GM13976 (cell line): ENCODE measurements around the gene TMIGD3.

Experiments
- DNase-seq: peaks from one replicate; pipeline ENCODE4 v3.0.0; 2012; ENCODE audit warnings: low spot score
- in situ Hi-C: fragments of 300-500 bp; cut with MboI; formaldehyde crosslinking; loops from one replicate; pipeline ENCODE4 v1.12.0; 2022; ENCODE audit warnings: low sequenced_read_pairs, mixed read lengths, inconsistent platforms; ENCODE audit not compliant: unreplicated experiment
- TF ChIP-seq, protein P1 (sequence below): IDR thresholded peaks from 2 replicates; pipeline ENCODE4 v1.5.1; 2012; ENCODE audit warnings: borderline replicate concordance, mild to moderate bottlenecking; ENCODE audit not compliant: insufficient read depth; ENCODE audit errors: extremely low read depth, missing control alignments, control extremely low read depth

The TMIGD3 gene

DNA sequence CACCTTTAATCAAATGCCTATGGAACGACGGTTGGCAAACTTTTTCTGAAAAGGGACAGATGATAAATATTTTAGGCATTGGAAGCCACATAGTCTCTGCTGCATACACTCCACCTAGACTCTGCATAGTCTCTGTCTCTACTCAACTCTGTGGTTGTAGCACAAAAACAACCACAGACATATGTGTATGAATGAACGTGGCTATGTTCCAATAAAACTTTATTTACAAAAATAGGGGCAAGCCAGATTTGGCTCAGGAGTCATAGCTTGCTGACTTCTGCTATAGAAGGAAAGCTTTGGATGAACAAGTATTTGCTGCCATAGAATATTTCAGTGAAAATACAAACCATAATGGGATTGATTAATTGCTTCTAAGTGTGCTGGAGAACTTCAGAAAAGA, 37.5 kb upstream of the TMIGD3 start:
- in situ Hi-C loops: no loop called here
- no peak for DNase-seq
- TF ChIP-seq, protein P1, sequence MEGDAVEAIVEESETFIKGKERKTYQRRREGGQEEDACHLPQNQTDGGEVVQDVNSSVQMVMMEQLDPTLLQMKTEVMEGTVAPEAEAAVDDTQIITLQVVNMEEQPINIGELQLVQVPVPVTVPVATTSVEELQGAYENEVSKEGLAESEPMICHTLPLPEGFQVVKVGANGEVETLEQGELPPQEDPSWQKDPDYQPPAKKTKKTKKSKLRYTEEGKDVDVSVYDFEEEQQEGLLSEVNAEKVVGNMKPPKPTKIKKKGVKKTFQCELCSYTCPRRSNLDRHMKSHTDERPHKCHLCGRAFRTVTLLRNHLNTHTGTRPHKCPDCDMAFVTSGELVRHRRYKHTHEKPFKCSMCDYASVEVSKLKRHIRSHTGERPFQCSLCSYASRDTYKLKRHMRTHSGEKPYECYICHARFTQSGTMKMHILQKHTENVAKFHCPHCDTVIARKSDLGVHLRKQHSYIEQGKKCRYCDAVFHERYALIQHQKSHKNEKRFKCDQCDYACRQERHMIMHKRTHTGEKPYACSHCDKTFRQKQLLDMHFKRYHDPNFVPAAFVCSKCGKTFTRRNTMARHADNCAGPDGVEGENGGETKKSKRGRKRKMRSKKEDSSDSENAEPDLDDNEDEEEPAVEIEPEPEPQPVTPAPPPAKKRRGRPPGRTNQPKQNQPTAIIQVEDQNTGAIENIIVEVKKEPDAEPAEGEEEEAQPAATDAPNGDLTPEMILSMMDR: no peak

DNA sequence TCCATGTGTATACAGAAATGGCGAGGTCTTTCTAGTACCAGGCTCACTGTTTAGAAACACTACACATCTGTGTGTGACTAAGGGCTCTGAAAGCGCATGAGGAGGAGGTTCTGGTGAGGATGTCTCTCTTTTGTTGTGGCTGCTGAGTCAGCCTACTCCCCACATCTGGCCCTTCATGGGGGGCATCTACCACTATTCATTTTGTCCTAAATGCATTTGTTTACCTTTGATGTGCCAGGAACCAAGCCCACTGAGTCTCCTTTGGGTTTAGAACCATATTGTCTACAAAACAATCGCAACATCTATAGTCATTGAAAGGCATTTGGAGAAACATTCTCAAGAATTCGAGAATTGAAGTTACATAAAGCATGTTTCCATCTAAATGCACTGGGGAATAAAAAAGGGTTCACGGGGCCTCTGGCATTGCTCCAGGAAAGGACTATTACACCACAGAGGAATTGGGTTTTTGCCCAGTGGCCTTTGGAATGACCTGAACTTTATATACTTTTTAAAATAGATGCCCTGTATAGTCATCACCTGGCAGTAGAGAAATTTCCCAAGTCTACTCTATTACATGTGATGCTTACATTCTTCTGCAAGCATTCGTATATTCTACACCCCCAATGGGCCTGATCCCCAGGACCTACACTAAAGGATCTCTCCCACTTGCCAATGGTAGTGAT, 35.1 kb upstream of the TMIGD3 start:
- no peak for DNase-seq
- in situ Hi-C loops: no loop called here
- TF ChIP-seq, protein P1: no peak

DNA sequence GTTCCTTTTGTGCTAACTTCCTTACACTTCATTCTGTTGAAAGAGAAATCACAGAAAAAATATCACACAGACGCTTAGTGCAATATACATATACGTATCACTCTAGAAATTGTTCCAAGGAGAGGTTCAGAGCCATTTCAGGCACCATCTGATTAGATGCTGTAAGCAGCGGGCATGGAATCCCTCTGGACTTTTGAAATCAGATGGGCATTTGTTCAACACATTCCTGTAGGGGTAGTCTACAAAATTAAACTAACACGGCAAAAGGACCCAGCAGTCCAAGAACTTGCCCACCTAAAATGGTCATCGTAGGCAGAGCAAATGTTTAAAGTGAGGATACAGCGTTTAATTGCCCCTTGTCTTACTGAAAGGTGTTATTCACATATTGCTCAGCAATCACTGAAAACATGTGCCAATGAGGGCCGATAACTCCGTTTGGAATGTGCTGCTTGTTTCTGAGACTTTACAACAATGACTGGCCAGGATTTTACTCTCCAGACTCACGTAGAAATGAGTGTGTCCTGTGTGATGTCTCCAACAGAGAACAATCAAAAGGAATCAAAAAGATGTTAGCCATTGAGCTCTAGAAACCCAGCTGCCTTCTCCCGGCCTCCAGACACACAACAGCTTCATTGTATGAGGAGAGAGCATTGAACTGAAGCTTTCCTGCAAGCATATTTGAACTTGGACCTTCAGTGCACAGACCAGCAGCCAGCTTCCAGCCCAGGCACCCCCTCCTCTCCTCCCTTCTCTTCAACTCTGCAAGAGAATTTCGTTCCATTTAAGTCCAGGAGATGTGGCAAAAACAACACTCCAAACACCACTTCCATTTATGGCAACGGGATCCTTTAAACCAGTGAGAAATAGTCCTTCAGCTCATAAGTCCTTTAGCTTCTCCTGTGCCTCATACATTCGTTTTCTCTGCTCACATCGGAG, 32.1 kb upstream of the TMIGD3 start:
- no peak for DNase-seq
- TF ChIP-seq, protein P1: no peak
- in situ Hi-C loops: no loop called here

DNA sequence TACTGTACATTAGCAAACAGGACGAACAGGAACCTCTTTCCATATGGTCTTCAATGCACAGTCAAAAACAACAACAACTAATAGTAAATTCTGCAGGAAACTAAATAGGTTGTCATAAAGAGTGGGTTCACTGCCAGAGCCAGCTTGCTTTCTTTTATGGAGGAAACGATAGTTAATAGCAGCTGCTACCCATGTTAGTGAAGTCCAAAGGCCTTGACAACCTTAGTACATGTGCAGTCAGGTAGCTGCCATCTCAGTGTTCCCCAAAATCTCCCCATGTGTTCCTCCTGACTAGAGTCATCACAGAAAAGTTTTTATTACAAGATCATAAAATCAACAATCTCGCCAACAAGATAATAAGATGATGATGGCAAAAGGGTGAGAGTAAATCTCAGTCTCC, 16.6 kb upstream of the TMIGD3 start:
- in situ Hi-C loops: no loop called here
- TF ChIP-seq, protein P1: no peak
- DNase-seq: no peak

DNA sequence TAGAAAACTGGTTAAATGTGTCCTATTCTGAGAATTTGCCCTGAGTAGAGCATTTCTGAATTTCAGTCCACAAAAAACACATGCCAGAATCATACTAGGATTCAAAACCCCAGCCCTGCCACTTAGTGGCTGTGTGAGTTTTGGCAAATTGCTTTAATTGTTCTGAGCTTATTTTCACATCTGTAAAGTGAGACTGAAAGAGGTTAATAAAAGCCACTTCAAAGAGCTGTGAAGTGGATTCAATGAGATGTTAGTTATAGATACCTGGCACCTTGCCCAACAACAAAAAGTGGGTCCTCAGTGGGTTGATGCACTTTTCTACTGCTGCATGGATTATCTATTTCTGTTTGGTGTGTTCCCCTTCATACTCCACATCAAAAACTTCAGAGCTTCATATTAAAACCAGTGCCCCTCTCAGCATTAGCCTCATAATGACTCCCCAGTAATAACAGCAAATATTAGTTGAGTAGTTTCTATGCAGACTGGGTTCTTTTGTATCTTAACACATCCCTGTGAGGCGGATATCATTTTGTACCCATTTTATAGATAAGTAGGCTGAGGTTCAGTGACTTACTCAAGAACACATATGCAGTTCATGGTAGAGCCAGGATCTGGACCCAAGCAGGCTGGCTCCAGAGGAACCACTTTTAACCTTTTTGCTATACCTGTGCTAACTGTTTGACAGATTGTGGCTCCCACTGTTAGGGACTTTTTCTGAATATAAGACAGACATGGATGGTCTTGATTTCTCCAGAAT, 14.2 kb upstream of the TMIGD3 start:
- in situ Hi-C loops: loop anchor here (10.0 kb wide), 1 partner anchor 127 kb away; no protein-coding TSS in a partner anchor
- no peak for DNase-seq
- TF ChIP-seq, protein P1: no peak

DNA sequence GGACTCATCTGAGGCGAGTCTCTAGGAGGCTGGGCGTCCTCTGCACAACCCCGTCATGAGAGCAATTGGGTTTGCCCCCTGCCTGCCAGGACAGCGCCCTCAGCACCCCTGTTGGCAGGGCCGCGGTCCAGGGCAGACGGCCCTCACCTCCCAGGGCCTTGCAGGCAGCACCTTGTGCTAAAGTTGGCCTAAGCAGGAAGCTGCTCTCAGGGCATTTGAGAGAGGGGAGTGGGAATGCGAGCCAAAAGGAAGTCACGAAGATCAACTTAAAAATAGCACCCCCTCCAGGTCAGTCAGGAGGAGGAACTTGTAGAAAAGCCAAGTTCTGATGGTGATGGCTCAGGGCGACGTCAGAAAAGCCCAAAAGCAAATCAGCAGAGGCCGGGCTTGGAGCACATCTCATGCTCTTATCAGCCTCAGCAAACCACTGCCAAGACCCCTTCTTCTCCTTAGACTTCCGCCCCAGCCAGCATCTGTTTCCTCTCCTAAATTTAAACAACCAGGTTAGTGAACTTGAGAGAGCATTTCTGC, 12.6 kb upstream of the TMIGD3 start:
- TF ChIP-seq, protein P1: peak; percentile 15
- peak; percentile 65 for DNase-seq
- in situ Hi-C loops: loop anchor here (10.0 kb wide), 1 partner anchor 129 kb away; no protein-coding TSS in a partner anchor
